ENCODE results near the gene WDR64.
A peak's percentile ranks its signal among the peaks of the same experiment; 100 is the strongest.

The WDR64 gene

DNA sequence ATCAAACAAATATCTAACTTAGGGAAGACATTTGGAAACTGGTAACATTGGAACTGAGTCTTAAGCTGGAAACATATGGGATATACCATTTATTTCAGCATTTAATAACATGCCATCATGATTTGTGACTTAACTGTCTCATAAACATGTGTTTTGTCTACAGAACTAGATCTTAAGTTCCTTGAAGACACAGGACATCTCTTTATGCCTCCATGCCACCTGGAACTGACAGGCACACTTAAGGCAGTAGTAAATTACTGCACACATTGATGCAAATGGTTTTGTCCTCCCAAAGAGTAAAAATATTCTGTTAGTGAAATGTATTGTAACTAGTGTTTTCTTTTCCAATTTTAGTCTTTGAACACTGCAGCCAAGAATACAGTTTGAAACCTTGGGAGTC lies 194.3 kb downstream of the WDR64 start:
- no peak for DNase-seq (ENCODE audit: low spot score)

GRCh38 chr1:241846862-241847539 lies 194.9 kb downstream of the WDR64 start:
- H3K27ac ChIP-seq, result no peak overlapping the region
- CTCF ChIA-PET, result interaction anchor here (0.7 to 1.3 kb wide), 2 partner anchors 322 to 1646 kb away, joined by 3 read pairs; no protein-coding TSS in a partner anchor
- POLR2A ChIA-PET (ENCODE audit: low non-redundant PET), result no interaction called here
- TF ChIP-seq, protein P1, sequence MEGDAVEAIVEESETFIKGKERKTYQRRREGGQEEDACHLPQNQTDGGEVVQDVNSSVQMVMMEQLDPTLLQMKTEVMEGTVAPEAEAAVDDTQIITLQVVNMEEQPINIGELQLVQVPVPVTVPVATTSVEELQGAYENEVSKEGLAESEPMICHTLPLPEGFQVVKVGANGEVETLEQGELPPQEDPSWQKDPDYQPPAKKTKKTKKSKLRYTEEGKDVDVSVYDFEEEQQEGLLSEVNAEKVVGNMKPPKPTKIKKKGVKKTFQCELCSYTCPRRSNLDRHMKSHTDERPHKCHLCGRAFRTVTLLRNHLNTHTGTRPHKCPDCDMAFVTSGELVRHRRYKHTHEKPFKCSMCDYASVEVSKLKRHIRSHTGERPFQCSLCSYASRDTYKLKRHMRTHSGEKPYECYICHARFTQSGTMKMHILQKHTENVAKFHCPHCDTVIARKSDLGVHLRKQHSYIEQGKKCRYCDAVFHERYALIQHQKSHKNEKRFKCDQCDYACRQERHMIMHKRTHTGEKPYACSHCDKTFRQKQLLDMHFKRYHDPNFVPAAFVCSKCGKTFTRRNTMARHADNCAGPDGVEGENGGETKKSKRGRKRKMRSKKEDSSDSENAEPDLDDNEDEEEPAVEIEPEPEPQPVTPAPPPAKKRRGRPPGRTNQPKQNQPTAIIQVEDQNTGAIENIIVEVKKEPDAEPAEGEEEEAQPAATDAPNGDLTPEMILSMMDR (conservative IDR thresholded peaks at IDR 0.05; ENCODE audit: low read depth), result no peak
- no peak for DNase-seq (ENCODE audit: low spot score)

More for the DNA sequence above, 194.3 kb downstream of the WDR64 start:
- H3K27ac ChIP-seq, result no peak overlapping the region
- TF ChIP-seq, protein P1 (conservative IDR thresholded peaks at IDR 0.05; ENCODE audit: low read depth), result no peak
- CTCF ChIA-PET, result no interaction called here
- POLR2A ChIA-PET (ENCODE audit: low non-redundant PET), result no interaction called here

DNA sequence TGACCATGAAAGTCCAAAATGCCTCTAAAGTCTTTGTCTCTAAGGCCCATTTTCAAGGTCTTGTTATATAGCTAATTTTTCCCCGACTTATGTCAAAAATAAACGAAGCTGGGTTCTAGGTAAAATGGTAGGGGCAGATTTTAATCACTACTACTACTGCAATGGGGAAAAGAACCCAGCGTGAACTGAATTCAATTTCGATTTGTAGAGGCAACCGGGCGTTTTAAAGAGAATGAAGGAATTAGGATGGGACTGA lies 195.4 kb downstream of the WDR64 start:
- ChIA-PET POLR2A (ENCODE audit: low non-redundant PET) (no interaction called here), CTCF (interaction anchor here (0.7 to 1.3 kb wide), 2 partner anchors 322 to 1645 kb away, joined by 3 read pairs; no protein-coding TSS in a partner anchor)
- TF ChIP-seq, protein P1 (conservative IDR thresholded peaks at IDR 0.05; ENCODE audit: low read depth), result no peak
- peak overlapping the region; percentile 98 for H3K27ac ChIP-seq
- DNase-seq (ENCODE audit: low spot score), result no peak

- ChIA-PET CTCF (interaction anchor here (0.5 to 1.3 kb wide), 3 partner anchors 251 to 1645 kb away, joined by 3 to 6 read pairs (median 3); no protein-coding TSS in a partner anchor), POLR2A (ENCODE audit: low non-redundant PET) (no interaction called here)
- H3K27ac ChIP-seq, result peak within 1 kb of the TSS; percentile 98
- TF ChIP-seq, protein P1 (conservative IDR thresholded peaks at IDR 0.05; ENCODE audit: low read depth), result peak; percentile 64
- DNase-seq (ENCODE audit: low spot score), result peak; percentile 96
These were observed 196.0 kb downstream of the WDR64 start, which contains the start of gene EXO1 for GRCh38 chr1:241847796-241848685. Gene EXO1 (plus strand): TSS chr1:241848204. CDS start chr1:241850426, 2,222 bp downstream.

- CTCF ChIA-PET, result no interaction called here
- H3K27ac ChIP-seq, result peak overlapping the region; percentile 98
- DNase-seq (ENCODE audit: low spot score), result no peak
- TF ChIP-seq, protein P1 (conservative IDR thresholded peaks at IDR 0.05; ENCODE audit: low read depth), result no peak
- POLR2A ChIA-PET (ENCODE audit: low non-redundant PET), result no interaction called here
These were observed 196.7 kb downstream of the WDR64 start for GRCh38 chr1:241848686-241849344.

DNA sequence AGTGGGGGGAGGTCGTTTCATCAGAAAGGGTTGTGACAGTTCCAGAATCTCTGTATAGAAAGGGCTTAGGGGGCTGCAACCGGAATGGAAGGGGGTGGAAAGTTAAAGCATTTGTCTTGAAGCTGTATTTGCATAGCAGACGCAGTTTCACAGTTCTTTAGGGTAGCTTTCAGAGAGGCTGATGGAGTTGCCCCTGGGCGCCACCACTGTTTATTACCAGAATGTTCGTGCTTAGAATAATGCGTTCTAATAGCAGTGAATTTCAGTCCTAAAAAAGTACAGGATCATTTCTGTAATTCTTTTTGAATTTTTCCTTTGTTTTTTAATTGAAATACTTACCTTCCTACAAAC lies 197.2 kb downstream of the WDR64 start:
- ChIA-PET POLR2A (ENCODE audit: low non-redundant PET) (no interaction called here), CTCF (no interaction called here)
- DNase-seq (ENCODE audit: low spot score), result no peak
- no peak overlapping the region for H3K27ac ChIP-seq
- TF ChIP-seq, protein P1 (conservative IDR thresholded peaks at IDR 0.05; ENCODE audit: low read depth), result no peak

All from RWPE1 (cell line).